Peyer's patch (tissue), 4 donors: Measurements from ENCODE around the gene LMO7. TPM values are rescaled to one million over a fixed set of nuclear protein-coding genes. Genes with fewer than 3 reads are reported as not detected.

Experiments
- DNase-seq, 3 donors: peaks; one replicate each; pipeline ENCODE4 v3.0.0-alpha.2; 2017 to 2019
- H3K27ac ChIP-seq, 4 donors: fragments of 200-600 bp; sonication (generic); one replicate each; pipeline ENCODE4 v1.5.1; 2016 to 2019
- H3K27me3 ChIP-seq, 2 donors: fragments of 200-600 bp; sonication (generic); one replicate each; pipeline ENCODE4 v1.5.1; 2019
- H3K36me3 ChIP-seq, 3 donors: fragments of 200-600 bp; sonication (generic); one replicate each; pipeline ENCODE4 v1.5.1; 2016 to 2019
- H3K4me1 ChIP-seq, 4 donors: fragments of 200-600 bp; sonication (generic); one replicate each; pipeline ENCODE4 v1.5.1; 2016 to 2019
- H3K4me3 ChIP-seq, 4 donors: fragments of 200-600 bp; sonication (generic); 1 replicate in 3 of 4; 2 replicates in 1 of 4; pipeline ENCODE4 v1.5.1; 2016 to 2019; ENCODE audit warnings: mild to moderate bottlenecking in 1 of 4
- H3K9me3 ChIP-seq, 4 donors: fragments of 200-600 bp; sonication (generic); one replicate each; pipeline ENCODE4 v1.5.1; 2016 to 2019; ENCODE audit warnings: mild to moderate bottlenecking in 1 of 4
- CTCF ChIP-seq, 6 experiments: fragments of 450-650 bp in 4 of 6; fragments of 200-600 bp in 2 of 6; sonication (generic) in 1 of 6; IDR thresholded peaks; one replicate each; pipeline ENCODE4 v1.5.1; 2017 to 2019; ENCODE audit warnings: antibody characterized with exemption in 6 of 6, mild to moderate bottlenecking in 3 of 6, moderate library complexity in 1 of 6
- POLR2A ChIP-seq, 2 donors: fragments of 450-650 bp; IDR thresholded peaks; one replicate each; pipeline ENCODE4 v1.5.1; 2017; ENCODE audit warnings: antibody characterized with exemption in 2 of 2, mild to moderate bottlenecking in 2 of 2, moderate library complexity in 2 of 2
- total RNA-seq, 4 donors: library from RNA; depleted of rRNA; stranded (reverse); fragments of >200 nt; gene quantifications; one replicate each; pipeline ENCODE4 v1.1.0, GENCODE V29; 2016

LMO7 gene
- total RNA-seq, 4 donors from 2014 or later = 74.3 to 365 (median 327) TPM

DNA sequence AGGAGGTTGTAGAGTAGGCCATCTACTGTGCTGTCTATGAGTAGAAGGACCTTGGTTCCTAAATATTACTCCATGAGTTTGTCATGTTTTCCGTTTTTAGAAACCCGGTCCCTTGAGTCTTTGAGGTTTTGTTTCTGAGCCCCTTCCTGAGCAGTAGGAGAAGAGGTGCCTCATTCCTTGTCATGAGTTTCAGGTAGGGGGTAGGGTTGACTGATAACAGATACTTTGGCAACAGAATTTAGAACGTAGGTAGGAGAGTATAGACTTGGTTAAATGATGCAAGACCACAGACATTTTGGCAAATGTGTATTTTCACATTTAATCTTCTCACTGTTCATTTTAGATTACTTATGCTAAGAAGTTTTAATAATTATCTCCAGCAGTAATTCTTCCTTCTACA lies 24.6 kb downstream of the LMO7 start:
- H3K27me3 ChIP-seq = no peaks in the 10 kb centered on the region
- no peak for DNase-seq
- H3K36me3 ChIP-seq = no peaks in the 10 kb centered on the region
- H3K27ac ChIP-seq = no peak overlapping the region
- no peaks in the 10 kb centered on the region for H3K9me3 ChIP-seq
- no peak overlapping the region for H3K4me3 ChIP-seq
- H3K4me1 ChIP-seq = no peaks in the 10 kb centered on the region
- TF ChIP-seq POLR2A (IDR thresholded peaks at IDR 0.05) (no peak), CTCF (IDR thresholded peaks at IDR 0.05) (no peak)

DNA sequence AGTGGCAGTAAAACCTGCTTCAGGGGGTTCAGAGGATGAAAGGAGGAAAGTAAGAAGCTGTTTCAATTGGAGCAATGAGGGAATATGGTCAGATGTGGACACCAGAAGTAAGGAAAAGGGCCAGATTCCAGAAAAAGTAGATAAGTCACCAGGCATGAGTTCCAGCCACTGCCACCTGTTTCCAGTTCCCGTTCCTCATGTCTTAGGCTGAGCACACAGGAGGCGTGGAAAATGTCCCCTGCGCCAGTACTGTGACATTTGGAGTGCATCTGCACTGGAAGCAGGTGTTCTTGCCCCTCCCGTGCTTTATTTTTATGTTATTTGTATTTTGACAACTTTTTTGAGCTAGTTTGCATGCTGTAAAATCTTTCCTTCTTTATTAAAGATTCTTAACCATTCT lies 25.3 kb downstream of the LMO7 start:
- no peaks in the 10 kb centered on the region for H3K9me3 ChIP-seq
- no peaks in the 10 kb centered on the region for H3K4me1 ChIP-seq
- no peak overlapping the region for H3K27ac ChIP-seq
- H3K27me3 ChIP-seq = no peaks in the 10 kb centered on the region
- no peaks in the 10 kb centered on the region for H3K36me3 ChIP-seq
- TF ChIP-seq POLR2A (IDR thresholded peaks at IDR 0.05) = no peak
- no peak for TF ChIP-seq CTCF (IDR thresholded peaks at IDR 0.05)
- DNase-seq = no peak
- H3K4me3 ChIP-seq = no peak overlapping the region

GRCh38 chr13:75666646-75667351 lies 30.7 kb downstream of the LMO7 start:
- DNase-seq = no peak
- Histone ChIP-seq H3K36me3 (no peaks in the 10 kb centered on the region), H3K9me3 (no peaks in the 10 kb centered on the region), H3K27me3 (no peaks in the 10 kb centered on the region), H3K27ac (no peak overlapping the region), H3K4me1 (no peaks in the 10 kb centered on the region), H3K4me3 (no peak overlapping the region)
- TF ChIP-seq POLR2A (IDR thresholded peaks at IDR 0.05) = no peak
- no peak for TF ChIP-seq CTCF (IDR thresholded peaks at IDR 0.05)

GRCh38 chr13:75669706-75670105 lies 33.6 kb downstream of the LMO7 start:
- Histone ChIP-seq H3K36me3 (no peaks in the 10 kb centered on the region), H3K9me3 (no peaks in the 10 kb centered on the region), H3K27me3 (no peaks in the 10 kb centered on the region), H3K4me1 (no peaks in the 10 kb centered on the region), H3K4me3 (no peak overlapping the region), H3K27ac (no peak overlapping the region)
- no peak for DNase-seq
- TF ChIP-seq POLR2A (IDR thresholded peaks at IDR 0.05) (no peak), CTCF (IDR thresholded peaks at IDR 0.05) (no peak)

DNA sequence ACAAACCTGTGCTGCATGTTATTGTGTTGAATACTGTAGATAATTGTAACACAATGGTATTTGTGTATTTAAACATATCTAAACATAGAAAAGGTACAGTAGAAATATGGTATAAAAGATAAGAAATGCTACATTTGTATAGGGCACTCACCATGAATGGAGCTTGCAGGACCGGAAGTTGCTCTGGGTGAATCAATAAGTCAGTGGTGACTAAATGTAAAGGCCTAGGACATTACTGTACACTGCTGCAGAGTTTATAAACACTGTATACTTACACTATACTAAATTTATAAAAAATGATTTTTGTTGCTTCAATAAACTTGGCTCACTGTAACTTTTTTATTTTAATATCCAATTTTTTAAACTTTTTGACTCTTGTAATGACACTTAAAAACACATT lies 34.4 kb downstream of the LMO7 start:
- Histone ChIP-seq H3K27ac (no peak overlapping the region), H3K9me3 (no peaks in the 10 kb centered on the region), H3K4me1 (no peaks in the 10 kb centered on the region), H3K27me3 (no peaks in the 10 kb centered on the region), H3K4me3 (no peak overlapping the region), H3K36me3 (no peaks in the 10 kb centered on the region)
- TF ChIP-seq CTCF (IDR thresholded peaks at IDR 0.05) (no peak), POLR2A (IDR thresholded peaks at IDR 0.05) (no peak)
- DNase-seq = no peak

- Histone ChIP-seq H3K27ac (no peak overlapping the region), H3K9me3 (no peaks in the 10 kb centered on the region), H3K4me3 (no peak overlapping the region), H3K4me1 (no peaks in the 10 kb centered on the region), H3K36me3 (no peaks in the 10 kb centered on the region), H3K27me3 (no peaks in the 10 kb centered on the region)
- TF ChIP-seq POLR2A (IDR thresholded peaks at IDR 0.05) (no peak), CTCF (IDR thresholded peaks at IDR 0.05) (no peak)
- no peak for DNase-seq
Measured at GRCh38 chr13:75675421-75675820, 39.3 kb downstream of the LMO7 start.
